Activated CD4-positive, CD25-positive, alpha-beta regulatory T cell treated with anti-CD3 and anti-CD28 coated beads, Interleukin-2, amount 50 U/mL, for 16 hours (primary cell): ENCODE measurements around the gene PLCL2.
"Not testable (repeated sequence)": the region's sequence is repeated elsewhere in the genome, so short reads cannot be mapped to it uniquely, and the experiment has no call there.

Source experiments
- DNase-seq: peaks from one replicate; pipeline ENCODE4 v3.0.0-alpha.2; 2020; ENCODE audit warnings: low read depth, low spot score

Gene PLCL2

GRCh38 chr3:17116007-17116600 is 231.3 kb downstream of the PLCL2 start:
- no peak for DNase-seq

GRCh38 chr3:17118771-17119170 is 234.0 kb downstream of the PLCL2 start:
- DNase-seq, result no peak

GRCh38 chr3:17119201-17120072 is 234.7 kb downstream of the PLCL2 start:
- DNase-seq, result no peak

- no peak for DNase-seq
Observed at GRCh38 chr3:17120115-17120514, 235.4 kb downstream of the PLCL2 start.

- no peak for DNase-seq
Observed at GRCh38 chr3:17121336-17121735, 236.6 kb downstream of the PLCL2 start.

- DNase-seq, result no peak
Observed at GRCh38 chr3:17122758-17123157, 238.0 kb downstream of the PLCL2 start.

- no peak for DNase-seq
Observed at GRCh38 chr3:17125738-17126442, 241.1 kb downstream of the PLCL2 start.

GRCh38 chr3:17128671-17129070 is 243.9 kb downstream of the PLCL2 start:
- DNase-seq, result not testable (repeated sequence)

GRCh38 chr3:17129556-17129955 is 244.8 kb downstream of the PLCL2 start:
- DNase-seq, result no peak

- DNase-seq, result no peak
Observed at GRCh38 chr3:17130956-17131355, 246.2 kb downstream of the PLCL2 start.

- no peak for DNase-seq
Observed at GRCh38 chr3:17132286-17133115, 247.7 kb downstream of the PLCL2 start.

GRCh38 chr3:17133632-17134545 is 249.1 kb downstream of the PLCL2 start:
- DNase-seq, result no peak

GRCh38 chr3:17135696-17136095 is 250.9 kb downstream of the PLCL2 start:
- no peak for DNase-seq

GRCh38 chr3:17136136-17136721 is 251.5 kb downstream of the PLCL2 start:
- no peak for DNase-seq

- DNase-seq, result no peak
Observed at GRCh38 chr3:17137321-17137826, 252.6 kb downstream of the PLCL2 start.

- no peak for DNase-seq
Observed at GRCh38 chr3:17138246-17139039, 253.7 kb downstream of the PLCL2 start.
